ENCODE data around the gene UBE2J2.

DNA sequence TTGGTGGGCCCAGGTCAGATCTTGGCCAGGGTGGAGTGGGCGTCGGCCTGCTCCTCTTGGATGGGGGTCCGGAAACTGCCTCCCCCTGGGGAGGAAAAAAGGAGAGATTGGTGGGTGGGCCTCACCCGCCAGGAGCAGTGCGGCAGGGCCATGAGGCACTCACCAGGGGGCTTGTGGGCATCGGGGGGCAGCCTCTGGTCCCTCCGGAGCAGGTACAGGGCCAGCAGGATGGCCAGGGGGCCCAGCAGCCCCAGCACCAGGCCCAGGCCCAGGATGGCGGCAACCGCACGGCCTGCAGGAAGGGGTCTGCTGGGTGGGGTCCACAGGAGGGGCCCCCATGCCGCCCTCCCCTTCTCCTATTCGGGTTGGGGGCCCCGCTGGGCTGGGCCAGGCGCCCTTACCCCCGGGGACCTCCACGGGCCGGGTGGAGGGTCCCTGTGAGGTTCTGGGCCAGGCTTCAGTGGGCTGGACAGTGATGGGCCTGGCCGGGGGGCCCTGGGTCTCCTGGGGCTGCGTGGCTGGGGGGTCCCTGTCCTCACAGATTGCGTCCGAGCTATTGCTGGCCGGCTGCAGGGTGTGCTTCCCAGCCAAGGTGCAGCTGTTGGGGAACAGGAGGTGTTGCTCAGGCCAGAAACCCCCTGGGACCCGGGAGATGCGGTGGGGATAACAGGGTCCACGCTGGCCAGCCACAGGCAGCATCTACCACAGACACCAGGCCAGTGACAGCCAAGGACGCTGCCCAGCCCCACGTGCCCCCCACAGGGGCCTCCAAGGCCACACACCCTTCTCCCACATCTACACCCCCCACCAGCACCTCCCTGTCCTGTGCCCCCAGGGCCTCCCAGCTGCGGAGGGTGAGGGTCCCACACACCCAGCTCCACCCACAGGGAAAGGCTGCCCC, 61.9 kb downstream of the UBE2J2 start:
- TF ChIP-seq POLR2A (IDR thresholded peaks at IDR 0.05) (no peak), EP300 (IDR thresholded peaks at IDR 0.05) (no peak)
- TF ChIP-seq, protein P1, sequence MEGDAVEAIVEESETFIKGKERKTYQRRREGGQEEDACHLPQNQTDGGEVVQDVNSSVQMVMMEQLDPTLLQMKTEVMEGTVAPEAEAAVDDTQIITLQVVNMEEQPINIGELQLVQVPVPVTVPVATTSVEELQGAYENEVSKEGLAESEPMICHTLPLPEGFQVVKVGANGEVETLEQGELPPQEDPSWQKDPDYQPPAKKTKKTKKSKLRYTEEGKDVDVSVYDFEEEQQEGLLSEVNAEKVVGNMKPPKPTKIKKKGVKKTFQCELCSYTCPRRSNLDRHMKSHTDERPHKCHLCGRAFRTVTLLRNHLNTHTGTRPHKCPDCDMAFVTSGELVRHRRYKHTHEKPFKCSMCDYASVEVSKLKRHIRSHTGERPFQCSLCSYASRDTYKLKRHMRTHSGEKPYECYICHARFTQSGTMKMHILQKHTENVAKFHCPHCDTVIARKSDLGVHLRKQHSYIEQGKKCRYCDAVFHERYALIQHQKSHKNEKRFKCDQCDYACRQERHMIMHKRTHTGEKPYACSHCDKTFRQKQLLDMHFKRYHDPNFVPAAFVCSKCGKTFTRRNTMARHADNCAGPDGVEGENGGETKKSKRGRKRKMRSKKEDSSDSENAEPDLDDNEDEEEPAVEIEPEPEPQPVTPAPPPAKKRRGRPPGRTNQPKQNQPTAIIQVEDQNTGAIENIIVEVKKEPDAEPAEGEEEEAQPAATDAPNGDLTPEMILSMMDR (IDR thresholded peaks at IDR 0.05), result no peak
